Tibial artery (tissue), 4 donors: ENCODE results near the gene AK4.
"Not testable (repeated sequence)": the region's sequence is repeated elsewhere in the genome, so short reads cannot be mapped to it uniquely, and the experiment has no call there.

Experiments used
- DNase-seq, 2 donors: peaks; one replicate each; pipeline ENCODE4 v3.0.0-alpha.2; 2019
- H3K27ac ChIP-seq, 2 donors: fragments of 200-600 bp; sonication (generic) in 1 of 2; 1 replicate in 1 of 2; 2 replicates in 1 of 2; pipeline ENCODE4 v1.5.1; 2018 to 2019; ENCODE audit warnings: mild to moderate bottlenecking in 1 of 2
- H3K27me3 ChIP-seq, 2 donors: fragments of 200-600 bp; sonication (generic) in 1 of 2; one replicate each; pipeline versions ENCODE4 v1.5.1 to v1.6.0; 2016 to 2019
- H3K36me3 ChIP-seq, 3 donors: fragments of 200-600 bp; sonication (generic) in 2 of 3; one replicate each; pipeline ENCODE4 v1.5.1; 2016 to 2019; ENCODE audit warnings: mild to moderate bottlenecking in 2 of 3
- H3K4me1 ChIP-seq, 4 donors: fragments of 200-600 bp; sonication (generic) in 2 of 4; 1 replicate in 3 of 4; 2 replicates in 1 of 4; pipeline ENCODE4 v1.5.1; 2016 to 2019
- H3K4me3 ChIP-seq, 2 donors: fragments of 200-600 bp; sonication (generic) in 1 of 2; 1 replicate in 1 of 2; 2 replicates in 1 of 2; pipeline ENCODE4 v1.5.1; 2018 to 2019; ENCODE audit warnings: mild to moderate bottlenecking in 2 of 2
- H3K9me3 ChIP-seq, 3 donors: fragments of 200-600 bp; sonication (generic) in 1 of 3; one replicate each; pipeline ENCODE4 v1.5.1; 2016 to 2019
- CTCF ChIP-seq, 2 experiments: fragments of 200-600 bp in 1 of 2; fragments of 450-650 bp in 1 of 2; IDR thresholded peaks; one replicate each; pipeline ENCODE4 v1.5.1; 2017 to 2019; ENCODE audit warnings: antibody characterized with exemption in 2 of 2, mild to moderate bottlenecking in 1 of 2, moderate library complexity in 1 of 2
- intact Hi-C: fragments of 100-400 bp; cut with DNase I; formaldehyde crosslinking; loops from one replicate; pipeline ENCODE4 v1.15.0; 2023; ENCODE audit warnings: low total_unique reads

AK4 gene

GRCh38 chr1:65148178-65148547 is at the start of gene AK4:
TSS of gene AK4 (plus strand) at chr1:65148203. CDS start at chr1:65148408, 205 bp downstream.
- intact Hi-C loops = loop anchor here (2.0 to 10.0 kb wide), 3 partner anchors 23 to 81 kb away; no protein-coding TSS in a partner anchor
- peak within 1 kb of the TSS; percentile 69 to 94 for H3K4me3 ChIP-seq
- peaks cover 0 to 27% (median 18%) of the 10 kb centered on the region in 4 donors for H3K4me1 ChIP-seq
- not testable (repeated sequence) for H3K27me3 ChIP-seq, H3K9me3 ChIP-seq, DNase-seq, H3K36me3 ChIP-seq
- H3K27ac ChIP-seq = peak within 1 kb of the TSS; percentile 98 to 99

GRCh38 chr1:65103807-65104206 is 44.2 kb upstream of the AK4 start:
- no peaks in the 10 kb centered on the region for H3K36me3 ChIP-seq
- TF ChIP-seq CTCF (IDR thresholded peaks at IDR 0.05) = no peak
- DNase-seq = no peak
- no peak overlapping the region for H3K4me3 ChIP-seq
- peaks cover 0 to 14% (median 11%) of the 10 kb centered on the region in 3 donors for H3K9me3 ChIP-seq
- no peaks in the 10 kb centered on the region for H3K4me1 ChIP-seq
- intact Hi-C loops = no loop called here
- H3K27ac ChIP-seq = no peak overlapping the region
- H3K27me3 ChIP-seq = no peaks in the 10 kb centered on the region

GRCh38 chr1:65104854-65105534 is 43.0 kb upstream of the AK4 start:
- Histone ChIP-seq H3K36me3 (no peaks in the 10 kb centered on the region), H3K4me3 (no peak overlapping the region), H3K27me3 (no peaks in the 10 kb centered on the region), H3K9me3 (peaks cover 0 to 5% (median under 1%) of the 10 kb centered on the region in 3 donors), H3K27ac (no peak overlapping the region), H3K4me1 (no peaks in the 10 kb centered on the region)
- TF ChIP-seq CTCF (IDR thresholded peaks at IDR 0.05) = no peak
- no peak for DNase-seq
- intact Hi-C loops = no loop called here

DNA sequence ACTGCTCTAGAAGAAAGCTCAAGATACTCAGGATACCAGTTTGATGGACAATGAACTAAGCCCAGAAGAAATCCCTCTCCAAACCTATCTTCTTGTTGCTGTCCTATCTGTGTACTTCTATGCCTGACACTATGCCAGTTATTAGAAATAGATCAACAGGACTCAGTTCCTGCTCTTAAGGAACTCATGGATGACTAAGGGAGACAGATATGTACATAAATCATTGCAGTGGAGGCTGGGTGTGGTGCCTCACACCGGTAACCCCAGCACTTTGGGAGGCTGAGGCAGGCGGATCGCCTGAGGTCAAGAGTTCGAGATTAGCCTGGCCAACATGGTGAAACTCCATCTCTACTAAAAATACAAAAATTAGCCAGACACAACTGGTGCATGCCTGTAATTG is 42.4 kb upstream of the AK4 start:
- no peak for DNase-seq
- Histone ChIP-seq H3K4me3 (no peak overlapping the region), H3K36me3 (no peaks in the 10 kb centered on the region), H3K27ac (no peak overlapping the region), H3K4me1 (no peaks in the 10 kb centered on the region), H3K9me3 (peaks cover 0 to 5% (median 0%) of the 10 kb centered on the region in 3 donors), H3K27me3 (no peaks in the 10 kb centered on the region)
- no peak for TF ChIP-seq CTCF (IDR thresholded peaks at IDR 0.05)
- intact Hi-C loops = no loop called here

- Histone ChIP-seq H3K4me3 (no peak overlapping the region), H3K4me1 (peaks cover 0 to 2% (median 0%) of the 10 kb centered on the region in 4 donors), H3K9me3 (no peaks in the 10 kb centered on the region), H3K27me3 (no peaks in the 10 kb centered on the region), H3K36me3 (no peaks in the 10 kb centered on the region), H3K27ac (no peak overlapping the region)
- TF ChIP-seq CTCF (IDR thresholded peaks at IDR 0.05) = no peak
- intact Hi-C loops = no loop called here
- no peak for DNase-seq
These were observed 39.9 kb upstream of the AK4 start for GRCh38 chr1:65108025-65108642.

- Histone ChIP-seq H3K27me3 (no peaks in the 10 kb centered on the region), H3K4me1 (peaks cover 0 to 16% (median 2%) of the 10 kb centered on the region in 4 donors), H3K4me3 (no peak overlapping the region), H3K36me3 (no peaks in the 10 kb centered on the region), H3K9me3 (no peaks in the 10 kb centered on the region), H3K27ac (no peak overlapping the region)
- TF ChIP-seq CTCF (IDR thresholded peaks at IDR 0.05) = no peak
- intact Hi-C loops = no loop called here
- DNase-seq = no peak
These were observed 38.5 kb upstream of the AK4 start for GRCh38 chr1:65109487-65109886.
